ENCODE measurements around the gene CLDN9. TPM values are rescaled to one million over a fixed set of nuclear protein-coding genes. Genes with fewer than 3 reads are reported as not detected.

The CLDN9 gene
- total and polyA plus RNA-seq, 4 donors, result 0.06 to 0.38 (median 0.28) TPM

- WGBS (ENCODE audit: insufficient coverage), result 80% methylated on average over 12 of the region's 13 CpGs
- no peak overlapping the region for H3K4me3 ChIP-seq (ENCODE audit: low read depth, low read length)
- peaks cover 36% of the 10 kb centered on the region for H3K4me1 ChIP-seq (ENCODE audit: control insufficient read depth, insufficient read depth, low read length)
- no peak overlapping the region for H3K27ac ChIP-seq (ENCODE audit: low read depth, low read length)
- no peaks in the 10 kb centered on the region for H3K36me3 ChIP-seq (ENCODE audit: control insufficient read depth, insufficient read depth, low read length)
- H3K9me3 ChIP-seq (ENCODE audit: control insufficient read depth, insufficient read depth, low read length), result no peaks in the 10 kb centered on the region
- DNase-seq (ENCODE audit: low read depth in 4 of 6, low spot score in 6 of 6), result no peak
- H3K27me3 ChIP-seq (ENCODE audit: control insufficient read depth, insufficient read depth, low read length), result peaks cover 80% of the 10 kb centered on the region
Measured at GRCh38 chr16:3015865-3016521, 3.3 kb downstream of the CLDN9 start.

- 15% methylated on average over 20 of the region's 20 CpGs for WGBS (ENCODE audit: insufficient coverage)
- H3K4me3 ChIP-seq (ENCODE audit: low read depth, low read length), result no peak overlapping the region
- no peak overlapping the region for H3K27ac ChIP-seq (ENCODE audit: low read depth, low read length)
- no peak for DNase-seq (ENCODE audit: low read depth in 4 of 6, low spot score in 6 of 6)
- H3K9me3 ChIP-seq (ENCODE audit: control insufficient read depth, insufficient read depth, low read length), result no peaks in the 10 kb centered on the region
- H3K27me3 ChIP-seq (ENCODE audit: control insufficient read depth, insufficient read depth, low read length), result peaks cover 68% of the 10 kb centered on the region
- peaks cover 46% of the 10 kb centered on the region for H3K4me1 ChIP-seq (ENCODE audit: control insufficient read depth, insufficient read depth, low read length)
- H3K36me3 ChIP-seq (ENCODE audit: control insufficient read depth, insufficient read depth, low read length), result peaks cover 4% of the 10 kb centered on the region
Measured at GRCh38 chr16:3017344-3017743, 4.6 kb downstream of the CLDN9 start.

GRCh38 chr16:3017794-3018506, 5.2 kb downstream of the CLDN9 start, which contains the start of gene CLDN6:
CLDN6 (minus strand) TSS chr16:3018183; CDS start chr16:3016021, 2,162 bp downstream.
- Histone ChIP-seq H3K27ac (ENCODE audit: low read depth, low read length) (no peak within 1 kb of the TSS), H3K27me3 (ENCODE audit: control insufficient read depth, insufficient read depth, low read length) (peaks cover 62% of the 10 kb centered on the region), H3K4me3 (ENCODE audit: low read depth, low read length) (no peak within 1 kb of the TSS), H3K9me3 (ENCODE audit: control insufficient read depth, insufficient read depth, low read length) (no peaks in the 10 kb centered on the region), H3K36me3 (ENCODE audit: control insufficient read depth, insufficient read depth, low read length) (peaks cover 4% of the 10 kb centered on the region), H3K4me1 (ENCODE audit: control insufficient read depth, insufficient read depth, low read length) (peaks cover 46% of the 10 kb centered on the region)
- DNase-seq (ENCODE audit: low read depth in 4 of 6, low spot score in 6 of 6), result peak in 2 of 6 donors; percentile 10 to 26
- WGBS (ENCODE audit: insufficient coverage), result under 1% methylated on average over 38 of the region's 52 CpGs

GRCh38 chr16:3019594-3020246, 7.0 kb downstream of the CLDN9 start:
- no peak for DNase-seq (ENCODE audit: low read depth in 4 of 6, low spot score in 6 of 6)
- no peaks in the 10 kb centered on the region for H3K9me3 ChIP-seq (ENCODE audit: control insufficient read depth, insufficient read depth, low read length)
- H3K36me3 ChIP-seq (ENCODE audit: control insufficient read depth, insufficient read depth, low read length), result peaks cover 7% of the 10 kb centered on the region
- H3K27ac ChIP-seq (ENCODE audit: low read depth, low read length), result no peak overlapping the region
- peaks cover 45% of the 10 kb centered on the region for H3K27me3 ChIP-seq (ENCODE audit: control insufficient read depth, insufficient read depth, low read length)
- peak overlapping the region; percentile 93 for H3K4me3 ChIP-seq (ENCODE audit: low read depth, low read length)
- WGBS (ENCODE audit: insufficient coverage), result 38% methylated on average over 39 of the region's 40 CpGs
- H3K4me1 ChIP-seq (ENCODE audit: control insufficient read depth, insufficient read depth, low read length), result peaks cover 58% of the 10 kb centered on the region

- Histone ChIP-seq H3K4me3 (ENCODE audit: low read depth, low read length) (peak within 1 kb of the TSS; percentile 93), H3K27me3 (ENCODE audit: control insufficient read depth, insufficient read depth, low read length) (peaks cover 43% of the 10 kb centered on the region), H3K36me3 (ENCODE audit: control insufficient read depth, insufficient read depth, low read length) (peaks cover 7% of the 10 kb centered on the region), H3K27ac (ENCODE audit: low read depth, low read length) (peak within 1 kb of the TSS; percentile 95), H3K4me1 (ENCODE audit: control insufficient read depth, insufficient read depth, low read length) (peaks cover 58% of the 10 kb centered on the region), H3K9me3 (ENCODE audit: control insufficient read depth, insufficient read depth, low read length) (no peaks in the 10 kb centered on the region)
- DNase-seq (ENCODE audit: low read depth in 4 of 6, low spot score in 6 of 6), result peak in 2 of 6 donors; percentile 65 to 85
- WGBS (ENCODE audit: insufficient coverage), result under 1% methylated on average over 47 of the region's 49 CpGs
Measured at GRCh38 chr16:3020247-3020603, 7.5 kb downstream of the CLDN9 start, which contains the start of gene TNFRSF12A. TNFRSF12A (plus strand) TSS chr16:3020368; CDS start chr16:3020398, 30 bp downstream.

GRCh38 chr16:3020604-3021448, 8.1 kb downstream of the CLDN9 start:
- Histone ChIP-seq H3K4me1 (ENCODE audit: control insufficient read depth, insufficient read depth, low read length) (peaks cover 58% of the 10 kb centered on the region), H3K36me3 (ENCODE audit: control insufficient read depth, insufficient read depth, low read length) (peaks cover 9% of the 10 kb centered on the region), H3K27ac (ENCODE audit: low read depth, low read length) (peak overlapping the region; percentile 95), H3K27me3 (ENCODE audit: control insufficient read depth, insufficient read depth, low read length) (peaks cover 39% of the 10 kb centered on the region), H3K4me3 (ENCODE audit: low read depth, low read length) (peak overlapping the region; percentile 93), H3K9me3 (ENCODE audit: control insufficient read depth, insufficient read depth, low read length) (no peaks in the 10 kb centered on the region)
- peak in 2 of 6 donors; percentile 5 to 58 for DNase-seq (ENCODE audit: low read depth in 4 of 6, low spot score in 6 of 6)
- WGBS (ENCODE audit: insufficient coverage), result 2% methylated on average over 54 of the region's 57 CpGs

GRCh38 chr16:3021449-3022207, 8.9 kb downstream of the CLDN9 start:
- H3K4me3 ChIP-seq (ENCODE audit: low read depth, low read length), result peak overlapping the region; percentile 93
- H3K36me3 ChIP-seq (ENCODE audit: control insufficient read depth, insufficient read depth, low read length), result peaks cover 13% of the 10 kb centered on the region
- peaks cover 58% of the 10 kb centered on the region for H3K4me1 ChIP-seq (ENCODE audit: control insufficient read depth, insufficient read depth, low read length)
- peaks cover 39% of the 10 kb centered on the region for H3K27me3 ChIP-seq (ENCODE audit: control insufficient read depth, insufficient read depth, low read length)
- H3K27ac ChIP-seq (ENCODE audit: low read depth, low read length), result peak overlapping the region; percentile 95
- no peaks in the 10 kb centered on the region for H3K9me3 ChIP-seq (ENCODE audit: control insufficient read depth, insufficient read depth, low read length)
- DNase-seq (ENCODE audit: low read depth in 4 of 6, low spot score in 6 of 6), result peak in 2 of 6 donors; percentile 33 to 74
- 8% methylated on average over 17 of the region's 25 CpGs for WGBS (ENCODE audit: insufficient coverage)

- DNase-seq (ENCODE audit: low read depth in 4 of 6, low spot score in 6 of 6), result peak in 1 of 6 donors; percentile 75
- Histone ChIP-seq H3K36me3 (ENCODE audit: control insufficient read depth, insufficient read depth, low read length) (peaks cover 19% of the 10 kb centered on the region), H3K9me3 (ENCODE audit: control insufficient read depth, insufficient read depth, low read length) (no peaks in the 10 kb centered on the region), H3K27me3 (ENCODE audit: control insufficient read depth, insufficient read depth, low read length) (peaks cover 35% of the 10 kb centered on the region), H3K27ac (ENCODE audit: low read depth, low read length) (peak overlapping the region; percentile 95), H3K4me1 (ENCODE audit: control insufficient read depth, insufficient read depth, low read length) (peaks cover 58% of the 10 kb centered on the region), H3K4me3 (ENCODE audit: low read depth, low read length) (peak overlapping the region; percentile 93)
- 50% methylated on average over 4 of the region's 8 CpGs for WGBS (ENCODE audit: insufficient coverage)
Measured at GRCh38 chr16:3022208-3022683, 9.5 kb downstream of the CLDN9 start.
